NCI-H2029 (cell line): ENCODE measurements around the gene DCK.
"Not testable (repeated sequence)": the region's sequence is repeated elsewhere in the genome, so short reads cannot be mapped to it uniquely, and the experiment has no call there.

Experiments used
- DNase-seq: peaks from one replicate; lab custom pipeline; 2025; lab: John Stamatoyannopoulos, UW

Gene DCK

DNA sequence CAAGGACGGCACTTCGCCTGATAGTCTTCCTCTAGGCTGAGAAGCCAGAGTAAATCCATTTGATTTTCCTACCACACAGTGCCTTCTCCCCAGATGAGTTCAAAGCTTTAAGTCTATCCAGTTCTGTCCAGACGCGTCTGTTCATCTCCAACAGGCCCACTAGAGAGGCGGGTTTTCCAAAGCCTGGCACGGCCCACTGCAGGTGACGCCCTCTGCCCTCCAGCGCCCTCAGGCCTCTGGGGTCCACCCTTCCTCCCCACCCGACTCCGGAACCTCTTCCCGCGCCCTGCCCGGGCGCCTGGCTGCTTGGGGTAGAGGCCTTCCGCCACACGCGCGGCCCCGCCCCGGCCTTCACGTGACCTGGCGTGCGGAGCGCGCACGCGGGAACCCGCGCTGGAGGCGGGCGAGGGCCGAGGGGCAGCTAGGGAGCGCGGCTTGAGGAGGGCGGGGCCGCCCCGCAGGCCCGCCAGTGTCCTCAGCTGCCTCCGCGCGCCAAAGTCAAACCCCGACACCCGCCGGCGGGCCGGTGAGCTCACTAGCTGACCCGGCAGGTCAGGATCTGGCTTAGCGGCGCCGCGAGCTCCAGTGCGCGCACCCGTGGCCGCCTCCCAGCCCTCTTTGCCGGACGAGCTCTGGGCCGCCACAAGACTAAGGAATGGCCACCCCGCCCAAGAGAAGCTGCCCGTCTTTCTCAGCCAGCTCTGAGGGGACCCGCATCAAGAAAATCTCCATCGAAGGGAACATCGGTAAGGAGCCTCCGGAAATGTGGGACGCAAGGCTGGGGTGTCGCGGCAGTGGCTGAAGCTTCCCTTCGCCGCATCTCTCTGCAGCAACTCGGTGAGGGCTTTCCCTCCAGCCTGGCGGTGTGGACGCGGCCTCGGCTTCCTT lies at the start of gene DCK:
TSS of gene DCK (plus strand) at position 469 of the 888 bp plus-strand sequence. CDS start at position 656, 187 bp downstream.
- peak; percentile 80 for DNase-seq

GRCh38 chr4:70945046-70945445 lies 48.4 kb upstream of the DCK start:
- no peak for DNase-seq

- DNase-seq = no peak
These were observed 47.9 kb upstream of the DCK start for GRCh38 chr4:70945452-70946055.

DNA sequence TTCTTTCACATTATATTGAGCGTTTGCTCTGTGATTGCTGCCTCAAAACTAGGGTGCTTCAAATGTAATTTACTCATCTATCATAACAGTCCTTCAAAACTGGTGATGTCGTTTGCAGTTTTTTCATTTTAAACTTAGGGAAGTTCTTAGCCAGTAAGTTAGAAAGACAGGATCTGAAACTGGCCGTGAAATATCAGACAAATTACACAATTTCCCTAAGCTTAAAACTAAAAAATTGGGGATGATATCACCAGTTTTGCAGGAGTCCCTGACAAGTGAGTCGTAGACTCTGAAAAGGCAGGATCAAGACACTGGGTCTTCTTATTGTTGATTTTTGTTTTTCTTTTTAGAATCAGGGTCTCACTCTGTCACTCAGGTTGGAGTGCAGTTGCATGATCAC lies 46.5 kb upstream of the DCK start:
- DNase-seq = no peak

- no peak for DNase-seq
These were observed 44.7 kb upstream of the DCK start for GRCh38 chr4:70948665-70949260.

GRCh38 chr4:70954032-70954431 lies 39.4 kb upstream of the DCK start:
- DNase-seq = no peak

GRCh38 chr4:70956549-70957210 lies 36.8 kb upstream of the DCK start:
- no peak for DNase-seq

DNA sequence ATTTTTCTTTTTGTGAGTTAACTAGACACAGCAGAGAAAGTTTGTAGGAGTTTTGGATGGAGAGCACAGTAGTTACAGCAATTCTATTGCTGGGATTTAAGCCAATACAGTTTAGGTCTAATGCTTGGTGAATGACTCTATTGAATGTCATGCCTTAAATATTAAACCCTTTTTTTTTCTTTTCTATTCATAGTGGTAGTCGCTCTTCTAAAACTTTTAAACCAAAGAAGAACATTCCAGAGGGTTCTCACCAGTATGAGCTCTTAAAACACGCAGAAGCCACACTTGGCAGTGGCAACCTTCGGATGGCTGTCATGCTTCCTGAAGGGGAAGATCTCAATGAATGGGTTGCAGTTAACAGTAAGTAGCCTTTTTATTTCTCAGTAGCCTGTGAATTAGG lies 34.8 kb upstream of the DCK start:
- no peak for DNase-seq

DNA sequence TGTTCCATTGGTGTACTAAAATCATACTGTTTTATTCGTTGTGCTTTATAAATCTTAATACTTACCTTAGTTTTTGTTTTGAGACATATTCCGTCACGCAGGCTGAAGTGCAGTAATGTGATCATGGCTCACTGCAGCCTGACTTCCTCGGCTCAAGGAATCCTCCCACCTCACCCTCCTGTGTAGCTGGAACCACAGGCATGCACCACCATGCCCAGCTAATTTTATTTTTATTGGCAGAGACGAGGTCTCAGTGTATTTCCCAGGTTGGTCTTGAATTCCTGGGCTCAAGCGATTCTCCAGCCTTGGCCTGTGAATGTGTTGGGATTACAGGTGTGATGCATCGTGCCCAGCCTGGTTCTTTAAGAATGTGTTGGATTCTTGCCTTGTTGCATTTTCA lies 24.4 kb upstream of the DCK start:
- no peak for DNase-seq

DNA sequence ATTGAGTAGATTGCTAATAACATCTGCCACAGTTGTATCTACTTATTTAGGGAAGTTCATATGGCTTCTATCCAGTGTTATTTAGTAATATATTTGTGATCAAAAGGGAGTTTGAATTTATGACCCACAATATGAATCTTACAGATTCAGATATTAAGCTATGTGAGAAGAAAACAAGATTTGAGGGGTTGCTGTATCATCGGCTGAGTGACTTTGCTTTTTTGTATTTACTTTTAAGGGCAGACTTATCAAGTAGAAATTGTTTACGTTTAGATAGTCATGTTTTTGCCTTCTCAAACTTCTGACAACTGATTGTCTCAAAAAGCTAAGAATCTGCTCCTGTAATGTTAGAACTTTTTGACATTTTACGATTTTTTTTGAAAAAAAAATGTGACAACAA lies 17.2 kb upstream of the DCK start:
- DNase-seq = no peak

DNA sequence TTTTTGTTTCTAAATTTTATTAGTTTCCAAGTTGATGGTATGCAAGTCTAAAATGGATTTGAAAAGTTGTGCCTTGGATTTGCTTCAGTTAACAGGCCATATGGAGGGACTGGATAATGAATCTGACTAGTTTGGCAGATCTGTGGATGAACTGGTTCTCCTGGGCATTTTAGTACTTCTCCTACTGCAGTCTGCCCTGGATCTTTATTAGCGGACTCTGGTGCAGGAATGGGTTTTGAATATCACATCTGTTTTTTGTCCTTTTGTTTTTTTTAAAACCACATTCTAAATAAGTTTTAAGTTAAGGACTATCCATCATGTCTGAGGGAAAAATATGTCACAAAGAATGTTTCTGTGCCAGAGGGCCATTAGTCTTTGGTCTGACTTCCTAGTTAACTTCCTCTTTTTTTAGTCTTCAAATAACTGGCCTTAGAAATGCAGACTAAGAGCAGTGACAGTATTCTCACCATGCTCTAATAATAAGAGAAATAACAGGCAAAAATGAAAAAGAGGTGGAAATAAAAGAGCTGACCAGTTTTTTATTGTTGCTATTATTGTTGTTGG lies 13.9 kb upstream of the DCK start:
- no peak for DNase-seq

DNA sequence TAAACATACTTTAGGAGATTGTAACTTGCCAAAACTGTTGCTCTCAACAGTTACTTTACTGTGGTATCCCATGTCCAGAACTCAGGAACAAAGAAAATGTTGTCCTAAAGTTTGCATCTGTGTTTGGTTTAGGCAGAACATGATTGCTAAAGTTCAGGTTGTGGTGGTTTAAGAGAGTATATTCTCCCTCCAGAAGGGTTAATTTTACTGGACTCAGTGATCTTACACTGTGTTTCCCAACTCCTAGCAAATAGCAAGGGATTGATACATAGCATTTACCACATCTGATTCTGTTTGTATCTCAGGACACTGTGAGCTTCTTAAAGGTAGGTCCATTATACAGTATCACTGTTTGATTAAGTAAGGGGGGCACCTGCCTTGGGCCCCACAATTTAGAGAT lies 13.3 kb upstream of the DCK start:
- no peak for DNase-seq

DNA sequence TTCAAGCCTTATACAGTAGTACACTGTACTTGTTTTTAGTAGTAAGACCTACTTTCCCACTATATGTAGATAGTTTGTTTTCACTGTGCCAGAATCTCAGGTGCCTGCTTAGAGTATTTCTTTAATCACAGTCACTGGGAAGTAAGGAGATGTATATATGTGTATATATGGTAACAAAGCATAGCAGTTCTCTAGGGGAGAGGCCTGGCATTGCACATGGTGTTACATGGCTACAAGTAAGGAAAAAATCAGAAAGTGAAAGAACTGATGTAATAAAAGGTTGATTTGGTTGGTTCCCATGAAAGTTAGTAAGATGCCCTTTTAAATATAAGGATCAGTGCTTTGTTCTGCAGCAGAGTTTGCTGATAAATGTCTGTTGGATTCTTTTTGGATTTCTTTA lies 9.3 kb upstream of the DCK start:
- no peak for DNase-seq

DNA sequence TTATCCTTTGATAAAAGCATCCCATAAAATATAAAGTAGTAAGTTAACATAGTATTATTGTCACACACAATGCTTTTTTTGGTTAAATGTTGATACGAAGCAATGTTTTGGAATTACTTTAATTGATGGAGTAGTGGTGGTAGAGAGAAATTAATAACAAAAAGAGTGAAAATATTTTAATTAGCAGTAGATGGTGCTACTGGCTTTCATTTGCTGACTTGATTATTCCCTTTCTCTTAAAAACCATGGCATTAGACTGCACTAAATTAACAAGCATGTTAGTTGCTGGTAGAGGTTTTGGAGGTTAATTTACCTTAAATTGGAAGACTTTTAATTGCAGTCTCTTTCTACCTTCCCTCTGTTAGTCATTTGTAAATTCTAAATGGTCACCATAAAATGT lies 8.9 kb upstream of the DCK start:
- no peak for DNase-seq

DNA sequence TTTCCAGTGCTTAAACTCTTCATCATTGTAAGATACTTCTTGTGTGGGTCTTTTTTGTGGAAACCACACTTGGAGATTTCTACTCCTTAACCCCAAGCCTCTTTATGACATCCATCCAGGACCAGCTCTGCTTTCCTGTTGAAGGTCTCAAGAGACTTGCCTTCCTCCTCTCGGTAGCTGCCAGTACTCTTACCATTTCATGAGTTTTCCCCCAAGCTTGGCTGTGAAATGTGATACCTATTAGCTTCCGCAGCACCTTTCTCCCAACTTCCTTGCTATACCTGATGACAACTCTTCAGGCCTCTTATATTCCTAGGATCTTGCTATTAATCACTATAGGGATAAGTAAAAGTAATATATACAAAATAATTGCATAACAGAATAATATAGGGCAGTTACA lies 1.9 kb upstream of the DCK start:
- DNase-seq = no peak

DNA sequence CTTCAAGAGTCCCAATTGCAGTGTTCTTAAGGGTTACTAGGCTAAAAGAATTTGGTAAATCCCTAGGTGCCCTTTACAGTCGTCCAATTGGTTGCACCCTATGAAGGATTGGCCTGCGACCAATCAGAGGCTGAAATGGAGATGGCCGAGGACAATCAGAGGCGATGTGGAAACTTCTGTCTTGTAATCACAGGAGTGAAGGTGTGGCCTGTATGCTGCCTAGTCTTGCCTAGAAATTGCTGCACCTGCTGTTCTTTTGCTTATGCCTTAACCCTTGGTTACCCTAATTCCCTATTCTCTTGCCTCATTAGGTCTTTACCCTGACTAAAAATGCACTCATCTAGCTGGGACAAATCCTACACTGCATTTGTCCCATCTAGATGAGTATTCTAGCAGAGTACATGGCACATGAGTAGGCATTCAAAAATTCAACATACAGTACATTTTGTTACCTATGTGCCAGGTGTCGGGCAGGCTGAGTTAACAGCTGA lies 1.0 kb upstream of the DCK start:
- DNase-seq = no peak

DNA sequence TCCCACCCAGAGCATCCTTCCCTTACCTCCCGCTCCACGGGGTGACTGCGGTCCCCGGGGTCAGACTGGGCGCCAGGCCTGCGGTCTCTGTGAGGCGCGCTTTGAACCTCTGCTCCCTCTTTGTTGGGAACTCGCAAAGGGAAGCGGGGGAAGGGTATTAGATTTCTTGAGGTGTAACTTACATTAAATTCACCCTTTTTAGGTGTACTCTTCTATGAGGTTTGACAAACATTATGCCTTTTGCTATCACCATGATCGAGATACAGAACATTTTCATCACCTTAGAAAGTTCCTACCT lies 569 bp downstream of the DCK start:
- DNase-seq = no peak

DNA sequence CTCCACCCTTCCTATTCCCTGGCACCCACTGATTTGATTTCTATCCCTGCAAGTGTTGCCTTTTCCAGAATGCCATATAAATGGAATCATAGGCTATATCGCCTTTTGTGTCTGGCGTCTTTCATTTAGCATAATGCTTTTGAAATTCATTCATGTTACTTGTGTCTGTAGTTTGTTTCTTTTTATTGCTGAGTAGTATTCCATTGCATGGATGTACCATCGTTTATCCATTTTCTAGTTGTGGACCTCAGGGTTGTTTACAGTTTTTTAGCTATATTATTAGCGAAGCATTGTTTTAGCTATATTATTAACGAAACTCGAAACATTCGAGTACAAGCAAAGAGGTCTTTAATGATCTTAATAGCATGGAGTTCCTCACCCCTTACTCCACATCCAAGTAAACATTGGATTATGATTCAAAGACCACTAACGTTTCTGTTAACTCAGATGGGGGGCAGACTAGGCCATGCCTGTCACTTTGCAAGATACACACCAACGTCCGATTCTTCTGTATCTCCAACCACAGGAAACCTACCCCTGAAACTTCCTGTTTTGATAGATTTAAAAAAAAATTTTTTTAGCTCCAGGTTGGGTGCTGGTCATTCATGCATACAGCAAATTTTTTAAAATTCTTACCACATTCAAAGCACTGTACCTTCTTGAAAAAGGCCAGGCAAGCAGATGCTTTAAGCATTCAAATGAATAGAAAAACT lies 1.1 kb downstream of the DCK start:
- no peak for DNase-seq

DNA sequence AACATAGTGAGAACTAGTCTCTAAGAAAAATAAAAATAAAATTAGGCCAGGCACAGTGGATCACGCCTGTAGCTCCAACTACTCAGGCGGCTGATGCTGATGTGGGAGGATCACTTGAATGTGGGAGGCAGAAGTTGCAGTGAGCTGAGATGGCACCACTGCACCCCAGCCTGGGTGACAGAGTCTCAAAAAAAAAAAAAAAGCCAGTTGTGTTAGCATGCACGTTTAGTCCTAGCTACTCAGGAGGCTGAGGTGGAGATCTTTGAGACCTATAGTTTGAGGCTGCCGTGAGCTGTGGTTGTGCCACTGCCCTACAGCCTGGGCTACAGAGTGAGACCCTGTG lies 2.5 kb downstream of the DCK start:
- DNase-seq = no peak

DNA sequence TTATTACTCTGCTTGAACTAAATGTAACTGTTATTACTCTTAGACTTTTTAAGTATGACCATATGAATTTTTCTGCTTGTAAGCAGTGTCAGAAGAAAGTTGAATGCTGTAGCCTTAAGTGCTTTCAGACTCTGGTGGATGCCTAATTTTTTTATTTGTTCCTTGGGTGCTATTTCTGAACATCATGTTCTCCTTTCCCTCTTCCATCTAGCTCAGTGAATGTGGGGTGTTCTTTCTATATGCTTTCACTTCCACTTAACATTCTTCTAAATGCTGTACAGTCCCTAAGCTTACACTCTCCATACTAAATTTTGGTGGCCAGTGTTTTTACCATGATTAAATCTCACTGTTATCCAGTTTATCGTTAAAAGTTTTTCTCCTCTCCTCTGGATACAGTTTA lies 3.6 kb downstream of the DCK start:
- DNase-seq = no peak

DNA sequence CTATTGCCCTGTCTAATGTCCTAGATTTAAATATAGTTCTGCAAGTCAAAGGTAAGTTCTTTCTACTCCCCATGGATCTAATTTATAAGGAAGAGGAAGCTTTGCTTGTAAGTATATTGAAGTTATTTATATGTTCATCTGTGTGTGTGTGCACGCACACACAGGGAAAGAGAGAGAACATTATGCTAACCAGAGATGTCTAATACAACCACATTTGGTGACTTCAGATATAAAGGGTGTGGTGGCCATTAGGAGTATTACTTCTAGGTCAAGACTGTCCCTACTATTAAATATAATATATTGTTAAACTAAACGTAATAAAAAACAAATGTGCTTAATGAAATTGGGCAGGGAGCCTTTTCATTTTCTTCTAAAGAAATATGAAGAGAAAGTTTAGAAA lies 4.1 kb downstream of the DCK start:
- DNase-seq = no peak

GRCh38 chr4:70999639-71000038 lies 6.2 kb downstream of the DCK start:
- not testable (repeated sequence) for DNase-seq
